Measurements from ENCODE around the gene ST3GAL5.

The ST3GAL5 gene

DNA sequence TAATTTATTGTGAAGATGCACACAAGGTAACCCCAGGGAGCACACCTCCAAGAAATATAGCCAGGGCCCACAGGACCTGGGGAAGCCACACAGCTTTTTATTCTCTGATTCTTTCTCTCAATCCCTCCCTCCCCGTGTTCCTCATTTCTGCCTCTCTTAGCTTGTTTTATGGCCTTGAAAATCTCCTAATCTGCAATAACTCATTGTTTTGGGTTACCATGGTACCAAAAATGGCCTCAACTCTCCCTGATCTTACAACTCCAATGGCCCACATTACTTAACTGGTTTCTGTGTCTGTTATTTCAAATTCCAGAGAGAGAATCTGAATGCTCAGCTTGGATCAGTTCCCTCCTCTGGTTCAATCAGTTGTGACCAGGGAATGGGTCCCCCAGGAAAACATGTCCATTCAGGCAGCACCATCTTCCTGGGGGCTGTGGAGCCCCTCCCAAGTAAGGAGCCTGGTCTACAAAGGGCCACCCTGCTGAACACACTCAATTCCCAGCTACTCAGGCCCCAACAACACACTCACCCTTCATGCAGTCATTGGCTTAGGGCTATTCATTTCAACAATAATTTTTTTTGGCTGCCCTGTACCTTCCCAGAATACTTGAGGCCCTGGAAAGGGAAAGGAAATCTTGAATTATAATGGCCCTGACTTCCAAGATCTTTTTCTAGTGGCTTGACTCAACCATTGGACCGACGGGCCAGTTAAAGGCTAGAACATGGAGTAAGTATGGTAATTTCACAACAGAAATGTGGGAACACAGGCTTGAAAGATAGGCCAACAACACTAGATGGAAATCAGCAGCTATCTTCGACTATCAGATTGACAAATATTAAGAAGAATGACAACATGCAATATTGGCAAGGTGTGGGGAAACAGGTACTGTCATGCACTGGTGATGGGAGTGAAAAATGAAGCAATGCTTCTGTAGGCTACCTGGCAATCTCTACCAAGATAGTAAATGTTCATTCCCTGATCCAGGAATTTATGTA, 41.6 kb upstream of the ST3GAL5 start:
- no peak for FAIRE-seq
- DNase-seq (ENCODE audit: insufficient read length, low spot score): no peak

DNA sequence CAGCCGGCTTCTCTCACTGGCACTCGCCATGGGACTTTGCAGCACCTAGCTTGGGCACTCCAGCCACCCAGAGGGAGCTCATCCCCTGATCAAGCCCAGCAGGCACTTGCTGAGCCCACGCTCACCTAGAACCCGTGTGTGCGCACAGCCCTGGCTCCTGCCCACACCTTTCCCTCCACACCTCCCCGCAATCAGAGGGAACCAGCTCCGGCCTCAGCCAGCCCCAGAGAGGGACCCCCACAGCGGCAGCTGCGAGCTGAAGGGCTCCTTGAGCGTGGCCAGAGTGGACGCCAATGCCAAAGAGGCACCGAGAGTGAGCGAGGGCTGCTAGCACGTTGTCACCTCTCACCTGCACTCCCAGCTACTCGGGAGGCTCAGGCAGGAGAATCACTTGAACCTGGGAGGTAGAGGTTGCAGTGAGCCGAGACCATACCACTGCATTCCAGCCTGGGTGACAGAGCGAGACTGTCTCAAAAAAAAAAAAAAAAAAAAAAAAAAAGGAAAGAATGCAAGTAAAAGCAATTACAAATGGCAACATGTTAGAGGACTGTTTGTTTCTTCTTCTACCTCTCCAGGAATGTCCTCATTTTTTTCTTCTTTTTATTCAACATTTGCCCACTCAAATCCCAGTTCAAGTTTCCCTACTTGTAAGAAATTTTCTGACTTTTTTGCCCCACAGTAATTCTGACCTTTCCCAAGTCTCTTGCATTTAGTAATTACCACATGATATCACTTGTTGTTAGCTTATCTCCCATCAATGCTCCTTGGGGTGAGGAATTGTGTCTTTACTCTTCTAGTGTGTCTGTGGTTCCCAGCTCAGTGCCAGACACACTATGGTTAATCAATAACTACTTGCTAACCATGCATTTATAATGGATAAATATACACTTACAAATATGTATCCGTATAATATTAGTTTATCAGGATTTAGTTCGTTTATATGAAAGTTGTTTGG, 40.6 kb upstream of the ST3GAL5 start:
- DNase-seq (ENCODE audit: insufficient read length, low spot score) (no peak), FAIRE-seq (no peak)
- no peak for TF ChIP-seq SPI1 (IDR thresholded peaks at IDR 0.05; ENCODE audit: low read depth, low read length)
- no peak for TF ChIP-seq POLR2A (IDR thresholded peaks at IDR 0.05; ENCODE audit: low read depth, low read length)
- TF ChIP-seq TAF1 (IDR thresholded peaks at IDR 0.05; ENCODE audit: low read depth, low read length): no peak
- TF ChIP-seq POU2F2 (IDR thresholded peaks at IDR 0.05; ENCODE audit: low read depth, low read length): no peak
- no peak for TF ChIP-seq PAX5 (IDR thresholded peaks at IDR 0.05; ENCODE audit: insufficient read depth, low read length, severe bottlenecking)
- no peak for TF ChIP-seq POLR2AphosphoS5 (IDR thresholded peaks at IDR 0.05; ENCODE audit: low read depth, low read length)

More for the DNA sequence above, 41.6 kb upstream of the ST3GAL5 start:
- TF ChIP-seq PAX5 (IDR thresholded peaks at IDR 0.05; ENCODE audit: insufficient read depth, low read length, severe bottlenecking) (no peak), SPI1 (IDR thresholded peaks at IDR 0.05; ENCODE audit: low read depth, low read length) (no peak), POLR2AphosphoS5 (IDR thresholded peaks at IDR 0.05; ENCODE audit: low read depth, low read length) (no peak), POU2F2 (IDR thresholded peaks at IDR 0.05; ENCODE audit: low read depth, low read length) (no peak), POLR2A (IDR thresholded peaks at IDR 0.05; ENCODE audit: low read depth, low read length) (no peak), TAF1 (IDR thresholded peaks at IDR 0.05; ENCODE audit: low read depth, low read length) (no peak)

DNA sequence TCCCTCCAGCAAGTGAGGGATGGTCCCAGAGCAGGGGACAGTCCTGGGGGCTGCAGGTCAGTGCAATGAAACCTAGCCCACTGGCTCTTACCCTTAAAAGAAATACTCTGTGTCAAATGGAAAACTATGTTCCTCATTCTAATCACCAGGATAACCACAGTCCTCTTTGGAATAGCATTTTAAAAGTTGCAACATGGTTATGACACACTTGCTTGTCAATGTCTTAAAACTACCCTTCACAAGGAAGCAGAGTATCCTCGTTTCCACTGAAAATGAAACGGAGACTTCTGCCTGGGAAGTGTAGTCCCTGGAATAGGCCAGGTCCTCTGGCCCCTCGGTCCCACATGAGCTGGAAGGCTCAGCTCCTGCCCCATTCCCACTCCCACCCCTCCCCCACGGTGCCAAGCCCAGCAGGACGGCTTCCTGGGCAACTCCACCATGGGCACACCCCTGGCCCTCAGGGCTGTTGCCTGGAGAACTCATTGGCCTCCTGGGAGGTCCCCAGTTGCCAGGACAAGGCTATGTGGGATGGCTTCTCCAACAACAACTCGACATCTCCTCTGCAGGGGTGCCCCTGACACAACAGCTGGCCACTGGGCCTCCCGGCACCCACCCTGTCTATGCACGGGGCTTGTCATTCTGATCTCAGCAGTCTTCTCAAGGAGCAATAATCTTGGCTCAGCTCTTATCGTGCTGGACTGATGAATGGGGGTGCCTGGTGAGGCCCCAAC, 38.3 kb upstream of the ST3GAL5 start:
- TF ChIP-seq PAX5 (IDR thresholded peaks at IDR 0.05; ENCODE audit: insufficient read depth, low read length, severe bottlenecking) (no peak), TAF1 (IDR thresholded peaks at IDR 0.05; ENCODE audit: low read depth, low read length) (no peak), POU2F2 (IDR thresholded peaks at IDR 0.05; ENCODE audit: low read depth, low read length) (no peak), POLR2AphosphoS5 (IDR thresholded peaks at IDR 0.05; ENCODE audit: low read depth, low read length) (no peak), POLR2A (IDR thresholded peaks at IDR 0.05; ENCODE audit: low read depth, low read length) (no peak), SPI1 (IDR thresholded peaks at IDR 0.05; ENCODE audit: low read depth, low read length) (no peak)

DNA sequence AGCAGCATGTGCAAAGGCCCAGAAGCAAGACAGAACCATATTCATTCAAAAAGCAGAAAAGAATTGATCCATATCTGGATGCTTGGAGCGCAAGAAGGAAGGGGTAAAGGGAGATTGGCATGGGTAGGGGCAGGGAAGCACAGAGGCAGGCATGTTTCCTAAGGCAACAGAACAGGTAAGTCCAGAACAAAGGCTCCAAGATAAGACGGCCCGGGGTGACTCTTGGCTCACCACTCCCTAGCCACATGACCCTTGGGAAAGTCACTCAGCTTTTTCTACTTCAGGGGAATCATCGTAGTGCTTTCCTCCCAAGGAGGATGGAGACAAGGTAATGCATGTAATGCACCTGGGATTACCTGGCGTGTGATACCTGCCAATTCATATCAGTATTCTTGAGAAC, 37.7 kb upstream of the ST3GAL5 start:
- TF ChIP-seq POLR2AphosphoS5 (IDR thresholded peaks at IDR 0.05; ENCODE audit: low read depth, low read length): no peak
- TF ChIP-seq POLR2A (IDR thresholded peaks at IDR 0.05; ENCODE audit: low read depth, low read length): no peak
- no peak for TF ChIP-seq SPI1 (IDR thresholded peaks at IDR 0.05; ENCODE audit: low read depth, low read length)
- TF ChIP-seq POU2F2 (IDR thresholded peaks at IDR 0.05; ENCODE audit: low read depth, low read length): no peak
- TF ChIP-seq PAX5 (IDR thresholded peaks at IDR 0.05; ENCODE audit: insufficient read depth, low read length, severe bottlenecking): no peak
- FAIRE-seq: no peak
- no peak for DNase-seq (ENCODE audit: insufficient read length, low spot score)

More for the DNA sequence above, 38.3 kb upstream of the ST3GAL5 start:
- FAIRE-seq: no peak
- no peak for DNase-seq (ENCODE audit: insufficient read length, low spot score)

DNA sequence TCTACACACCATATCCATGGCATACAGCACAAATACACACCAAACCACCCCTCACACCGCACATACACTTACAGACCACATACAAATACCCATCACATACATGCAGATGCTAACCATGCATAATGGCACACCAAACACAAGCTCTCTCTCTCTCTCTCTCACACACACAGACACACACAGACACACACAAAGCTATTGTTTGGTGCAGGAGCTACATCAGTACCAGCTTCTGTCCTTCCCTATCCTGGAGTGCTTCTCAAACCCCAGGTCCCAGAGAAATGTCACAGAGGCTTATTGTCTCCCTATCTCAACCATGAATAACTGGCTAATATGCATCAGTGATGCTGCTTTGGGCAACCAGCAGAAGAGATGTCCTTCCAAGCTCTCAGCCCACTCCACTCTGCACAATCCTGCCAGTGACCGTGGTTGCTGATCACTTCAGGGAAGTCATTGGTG, 36.5 kb upstream of the ST3GAL5 start:
- DNase-seq (ENCODE audit: insufficient read length, low spot score): no peak
- no peak for FAIRE-seq
- no peak for TF ChIP-seq POLR2AphosphoS5 (IDR thresholded peaks at IDR 0.05; ENCODE audit: low read depth, low read length)
- TF ChIP-seq POU2F2 (IDR thresholded peaks at IDR 0.05; ENCODE audit: low read depth, low read length): no peak
- no peak for TF ChIP-seq POLR2A (IDR thresholded peaks at IDR 0.05; ENCODE audit: low read depth, low read length)
- TF ChIP-seq PAX5 (IDR thresholded peaks at IDR 0.05; ENCODE audit: insufficient read depth, low read length, severe bottlenecking): no peak
- no peak for TF ChIP-seq SPI1 (IDR thresholded peaks at IDR 0.05; ENCODE audit: low read depth, low read length)
- no peak for TF ChIP-seq TAF1 (IDR thresholded peaks at IDR 0.05; ENCODE audit: low read depth, low read length)

DNA sequence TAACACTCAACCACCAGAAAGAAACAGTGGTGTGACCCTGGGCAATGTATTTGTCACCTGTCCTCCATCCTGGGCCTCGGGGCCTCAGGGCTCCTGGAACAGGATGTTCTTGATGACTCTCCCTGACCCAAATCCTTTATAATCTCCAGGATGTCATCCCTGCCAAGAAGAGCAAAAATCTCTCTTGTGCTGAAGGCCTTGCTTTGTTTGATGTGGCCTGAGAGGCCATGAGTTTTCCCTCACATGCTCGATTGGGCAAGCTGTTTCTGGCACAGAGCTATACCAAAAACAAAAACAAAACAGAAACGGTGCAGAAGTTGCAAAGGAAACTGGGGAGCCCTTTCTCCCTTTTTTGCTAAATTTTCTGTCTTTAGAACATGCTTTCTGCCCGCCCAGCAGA, 35.7 kb upstream of the ST3GAL5 start:
- DNase-seq (ENCODE audit: insufficient read length, low spot score): no peak
- no peak for FAIRE-seq
- TF ChIP-seq POLR2AphosphoS5 (IDR thresholded peaks at IDR 0.05; ENCODE audit: low read depth, low read length) (no peak), TAF1 (IDR thresholded peaks at IDR 0.05; ENCODE audit: low read depth, low read length) (no peak), PAX5 (IDR thresholded peaks at IDR 0.05; ENCODE audit: insufficient read depth, low read length, severe bottlenecking) (no peak), SPI1 (IDR thresholded peaks at IDR 0.05; ENCODE audit: low read depth, low read length) (no peak), POU2F2 (IDR thresholded peaks at IDR 0.05; ENCODE audit: low read depth, low read length) (no peak), POLR2A (IDR thresholded peaks at IDR 0.05; ENCODE audit: low read depth, low read length) (no peak)

DNA sequence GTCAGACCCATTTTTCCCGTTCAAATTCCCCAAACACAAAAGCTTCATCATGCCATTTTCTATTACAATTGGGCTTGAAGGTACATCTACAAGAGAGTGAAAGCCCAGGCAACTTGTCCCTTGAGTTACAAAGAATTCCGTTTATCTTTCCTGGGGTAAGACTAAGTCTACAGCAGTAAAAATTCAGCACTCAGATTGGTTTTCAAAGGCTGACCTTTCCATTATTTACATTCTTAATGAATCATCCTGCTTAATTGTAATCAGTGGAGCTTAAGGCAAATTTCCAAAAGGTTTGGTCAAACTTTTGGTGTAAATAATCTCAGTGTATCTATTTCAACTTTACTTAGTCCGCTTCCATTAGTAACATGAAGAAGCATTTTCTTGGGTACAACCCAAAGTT, 33.4 kb upstream of the ST3GAL5 start:
- DNase-seq (ENCODE audit: insufficient read length, low spot score) (no peak), FAIRE-seq (no peak)
- no peak for TF ChIP-seq POLR2A (IDR thresholded peaks at IDR 0.05; ENCODE audit: low read depth, low read length)
- TF ChIP-seq PAX5 (IDR thresholded peaks at IDR 0.05; ENCODE audit: insufficient read depth, low read length, severe bottlenecking): no peak
- TF ChIP-seq POU2F2 (IDR thresholded peaks at IDR 0.05; ENCODE audit: low read depth, low read length): no peak
- no peak for TF ChIP-seq TAF1 (IDR thresholded peaks at IDR 0.05; ENCODE audit: low read depth, low read length)
- TF ChIP-seq POLR2AphosphoS5 (IDR thresholded peaks at IDR 0.05; ENCODE audit: low read depth, low read length): no peak
- TF ChIP-seq SPI1 (IDR thresholded peaks at IDR 0.05; ENCODE audit: low read depth, low read length): no peak

DNA sequence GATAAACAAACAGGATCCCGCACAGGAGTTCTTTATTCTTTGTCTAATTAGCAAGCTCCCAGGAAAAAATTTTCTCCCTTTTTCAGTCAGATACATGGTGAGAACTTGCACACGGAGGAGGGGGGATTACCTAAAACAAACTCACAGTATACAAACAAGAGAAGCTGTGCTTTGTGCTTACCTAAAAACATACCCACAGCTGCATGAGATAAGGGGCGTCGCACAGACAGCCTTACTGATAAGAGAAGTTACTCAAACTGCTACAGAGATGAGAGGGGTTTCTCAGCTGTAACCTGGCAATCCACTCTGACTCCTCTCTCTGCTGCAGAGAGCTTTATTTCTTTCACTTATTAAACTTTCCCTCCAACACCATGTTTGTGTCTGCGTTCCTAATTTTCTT, 32.9 kb upstream of the ST3GAL5 start:
- no peak for FAIRE-seq
- no peak for TF ChIP-seq TAF1 (IDR thresholded peaks at IDR 0.05; ENCODE audit: low read depth, low read length)
- no peak for TF ChIP-seq PAX5 (IDR thresholded peaks at IDR 0.05; ENCODE audit: insufficient read depth, low read length, severe bottlenecking)
- no peak for DNase-seq (ENCODE audit: insufficient read length, low spot score)
